ENCODE data around the gene OSBPL9.

DNA sequence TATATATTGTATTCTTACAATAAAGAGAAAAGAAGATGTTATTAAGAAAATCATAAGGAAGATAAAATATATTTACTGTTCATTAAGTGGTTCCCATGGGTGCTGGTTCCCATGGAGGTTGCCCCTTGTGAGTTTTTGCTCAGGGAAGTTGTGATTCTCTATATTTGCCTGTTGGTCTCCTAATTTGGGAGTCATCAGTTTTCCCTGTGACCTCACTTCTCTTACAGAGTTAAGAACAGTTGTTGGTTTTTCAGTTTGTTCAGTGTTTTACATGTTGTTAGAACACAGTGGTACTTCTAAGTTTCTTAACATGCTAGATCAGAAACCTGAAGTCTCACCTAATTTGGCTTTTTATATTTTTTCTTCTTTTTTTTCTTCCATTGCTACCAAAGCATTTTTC, 109.2 kb downstream of the OSBPL9 start:
- no peak for TF ChIP-seq POLR2A (IDR thresholded peaks at IDR 0.05; ENCODE audit: low read depth, low read length)
- no peak for TF ChIP-seq POLR2AphosphoS5 (IDR thresholded peaks at IDR 0.05; ENCODE audit: low read depth, low read length)
- TF ChIP-seq TAF1 (IDR thresholded peaks at IDR 0.05; ENCODE audit: borderline replicate concordance, low read depth, low read length) = no peak

Measured in GM12892 (cell line).